ENCODE results near the gene MARS1.

The MARS1 gene

DNA sequence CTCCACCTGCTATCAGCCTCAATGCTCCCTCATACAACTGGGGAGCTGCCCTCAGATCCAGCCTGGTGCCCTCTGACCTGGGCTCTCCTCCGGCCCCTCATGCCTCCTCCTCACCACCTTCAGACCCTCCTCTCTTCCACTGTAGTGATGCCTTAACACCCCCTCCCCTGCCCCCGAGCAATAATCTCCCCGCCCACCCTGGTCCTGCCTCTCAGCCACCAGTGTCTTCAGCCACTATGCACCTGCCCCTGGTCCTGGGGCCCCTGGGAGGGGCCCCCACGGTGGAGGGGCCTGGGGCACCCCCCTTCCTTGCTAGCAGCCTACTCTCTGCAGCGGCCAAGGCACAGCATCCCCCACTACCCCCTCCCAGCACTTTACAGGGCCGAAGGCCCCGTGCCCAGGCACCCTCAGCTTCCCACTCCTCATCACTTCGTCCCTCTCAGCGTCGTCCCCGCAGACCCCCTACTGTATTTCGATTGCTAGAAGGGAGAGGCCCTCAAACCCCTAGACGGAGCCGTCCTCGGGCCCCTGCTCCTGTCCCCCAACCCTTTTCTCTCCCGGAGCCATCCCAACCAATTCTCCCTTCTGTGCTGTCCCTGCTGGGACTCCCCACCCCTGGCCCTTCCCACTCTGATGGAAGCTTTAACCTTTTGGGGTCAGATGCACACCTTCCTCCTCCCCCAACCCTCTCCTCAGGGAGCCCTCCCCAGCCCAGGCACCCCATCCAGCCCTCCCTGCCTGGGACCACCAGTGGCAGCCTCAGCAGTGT lies 37.9 kb downstream of the MARS1 start:
- Histone ChIP-seq H3K9ac (no peak overlapping the region), H4K20me1 (ENCODE audit: insufficient read depth) (no peaks in the 10 kb centered on the region; the same call in 1 of the 2 replicates), H2AFZ (ENCODE audit: low read depth) (no peak overlapping the region), H3K79me2 (ENCODE audit: insufficient read depth, low read depth) (peaks cover 19% of the 10 kb centered on the region), H3K4me3 (IDR thresholded peaks at IDR 0.05; ENCODE audit: insufficient read depth, low read depth, low read length) (no peak overlapping the region), H3K27ac (no peak overlapping the region; the same call in 1 of the 2 replicates), H3K36me3 (ENCODE audit: insufficient read depth) (peaks cover 4% of the 10 kb centered on the region; the same call in 1 of the 2 replicates), H3K27me3 (ENCODE audit: insufficient read depth, low read depth) (no peaks in the 10 kb centered on the region), H3K4me2 (no peak overlapping the region), H3K4me1 (ENCODE audit: low read depth, poor library complexity, severe bottlenecking) (peaks cover 38% of the 10 kb centered on the region)
- TF ChIP-seq, protein P1, sequence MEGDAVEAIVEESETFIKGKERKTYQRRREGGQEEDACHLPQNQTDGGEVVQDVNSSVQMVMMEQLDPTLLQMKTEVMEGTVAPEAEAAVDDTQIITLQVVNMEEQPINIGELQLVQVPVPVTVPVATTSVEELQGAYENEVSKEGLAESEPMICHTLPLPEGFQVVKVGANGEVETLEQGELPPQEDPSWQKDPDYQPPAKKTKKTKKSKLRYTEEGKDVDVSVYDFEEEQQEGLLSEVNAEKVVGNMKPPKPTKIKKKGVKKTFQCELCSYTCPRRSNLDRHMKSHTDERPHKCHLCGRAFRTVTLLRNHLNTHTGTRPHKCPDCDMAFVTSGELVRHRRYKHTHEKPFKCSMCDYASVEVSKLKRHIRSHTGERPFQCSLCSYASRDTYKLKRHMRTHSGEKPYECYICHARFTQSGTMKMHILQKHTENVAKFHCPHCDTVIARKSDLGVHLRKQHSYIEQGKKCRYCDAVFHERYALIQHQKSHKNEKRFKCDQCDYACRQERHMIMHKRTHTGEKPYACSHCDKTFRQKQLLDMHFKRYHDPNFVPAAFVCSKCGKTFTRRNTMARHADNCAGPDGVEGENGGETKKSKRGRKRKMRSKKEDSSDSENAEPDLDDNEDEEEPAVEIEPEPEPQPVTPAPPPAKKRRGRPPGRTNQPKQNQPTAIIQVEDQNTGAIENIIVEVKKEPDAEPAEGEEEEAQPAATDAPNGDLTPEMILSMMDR (conservative IDR thresholded peaks at IDR 0.05; ENCODE audit: low read depth, low read length), result no peak

DNA sequence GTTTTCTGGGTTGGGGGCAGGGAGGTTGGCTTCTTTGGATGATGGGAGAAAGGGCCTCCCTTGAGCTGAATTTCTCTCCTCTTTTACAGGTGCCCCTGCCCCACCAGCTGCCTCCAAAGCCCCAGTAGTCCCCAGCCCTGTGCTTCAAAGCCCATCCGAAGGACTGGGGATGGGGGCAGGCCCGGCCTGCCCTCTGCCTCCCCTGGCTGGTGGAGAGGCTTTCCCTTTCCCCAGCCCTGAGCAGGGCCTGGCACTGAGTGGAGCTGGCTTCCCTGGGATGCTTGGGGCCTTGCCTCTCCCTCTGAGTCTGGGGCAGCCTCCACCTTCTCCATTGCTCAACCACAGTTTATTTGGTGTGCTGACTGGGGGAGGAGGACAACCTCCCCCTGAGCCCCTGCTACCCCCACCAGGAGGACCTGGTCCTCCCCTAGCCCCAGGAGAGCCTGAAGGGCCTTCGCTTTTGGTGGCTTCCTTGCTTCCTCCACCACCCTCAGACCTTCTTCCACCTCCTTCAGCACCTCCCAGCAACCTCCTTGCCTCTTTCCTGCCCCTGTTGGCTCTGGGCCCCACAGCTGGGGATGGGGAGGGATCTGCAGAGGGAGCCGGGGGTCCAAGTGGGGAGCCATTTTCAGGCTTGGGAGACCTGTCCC lies 38.7 kb downstream of the MARS1 start:
- TF ChIP-seq, protein P1 (conservative IDR thresholded peaks at IDR 0.05; ENCODE audit: low read depth, low read length), result no peak
- H2AFZ ChIP-seq (ENCODE audit: low read depth), result no peak overlapping the region
- no peaks in the 10 kb centered on the region; the same call in 1 of the 2 replicates for H4K20me1 ChIP-seq (ENCODE audit: insufficient read depth)
- H3K4me2 ChIP-seq, result no peak overlapping the region
- H3K27ac ChIP-seq, result no peak overlapping the region; the same call in 1 of the 2 replicates
- H3K79me2 ChIP-seq (ENCODE audit: insufficient read depth, low read depth), result peaks cover 19% of the 10 kb centered on the region
- no peak overlapping the region for H3K4me3 ChIP-seq (IDR thresholded peaks at IDR 0.05; ENCODE audit: insufficient read depth, low read depth, low read length)
- no peaks in the 10 kb centered on the region for H3K27me3 ChIP-seq (ENCODE audit: insufficient read depth, low read depth)
- peaks cover 4% of the 10 kb centered on the region; the same call in 1 of the 2 replicates for H3K36me3 ChIP-seq (ENCODE audit: insufficient read depth)
- no peak overlapping the region for H3K9ac ChIP-seq
- peaks cover 30% of the 10 kb centered on the region for H3K4me1 ChIP-seq (ENCODE audit: low read depth, poor library complexity, severe bottlenecking)

DNA sequence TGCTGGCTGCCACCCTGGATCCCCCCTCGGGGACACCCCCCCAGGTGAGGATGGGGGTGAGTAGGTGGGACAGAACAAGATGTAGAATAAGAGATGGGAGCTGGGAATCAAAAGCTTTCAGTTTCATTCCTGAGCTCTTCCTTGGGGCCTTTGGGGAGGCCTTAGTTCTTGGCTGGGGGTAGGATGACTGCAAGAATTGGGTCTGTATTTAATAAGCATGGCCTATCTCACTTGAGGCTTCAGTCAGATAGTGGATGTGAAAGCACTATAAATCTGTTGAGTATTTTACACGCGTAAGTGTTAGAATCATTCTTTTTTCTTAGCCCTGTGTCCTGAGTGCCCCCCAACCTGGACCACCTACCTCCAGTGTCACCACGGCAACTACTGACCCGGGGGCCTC lies 39.3 kb downstream of the MARS1 start:
- no peaks in the 10 kb centered on the region for H3K27me3 ChIP-seq (ENCODE audit: insufficient read depth, low read depth)
- H3K4me1 ChIP-seq (ENCODE audit: low read depth, poor library complexity, severe bottlenecking), result peaks cover 24% of the 10 kb centered on the region
- no peak overlapping the region for H3K4me2 ChIP-seq
- H2AFZ ChIP-seq (ENCODE audit: low read depth), result no peak overlapping the region
- peaks cover 19% of the 10 kb centered on the region for H3K79me2 ChIP-seq (ENCODE audit: insufficient read depth, low read depth)
- H3K4me3 ChIP-seq (IDR thresholded peaks at IDR 0.05; ENCODE audit: insufficient read depth, low read depth, low read length), result no peak overlapping the region
- TF ChIP-seq, protein P1 (conservative IDR thresholded peaks at IDR 0.05; ENCODE audit: low read depth, low read length), result no peak
- no peak overlapping the region for H3K27ac ChIP-seq
- no peaks in the 10 kb centered on the region; the same call in 1 of the 2 replicates for H4K20me1 ChIP-seq (ENCODE audit: insufficient read depth)
- H3K9ac ChIP-seq, result no peak overlapping the region
- peaks cover 4% of the 10 kb centered on the region; the same call in 1 of the 2 replicates for H3K36me3 ChIP-seq (ENCODE audit: insufficient read depth)

DNA sequence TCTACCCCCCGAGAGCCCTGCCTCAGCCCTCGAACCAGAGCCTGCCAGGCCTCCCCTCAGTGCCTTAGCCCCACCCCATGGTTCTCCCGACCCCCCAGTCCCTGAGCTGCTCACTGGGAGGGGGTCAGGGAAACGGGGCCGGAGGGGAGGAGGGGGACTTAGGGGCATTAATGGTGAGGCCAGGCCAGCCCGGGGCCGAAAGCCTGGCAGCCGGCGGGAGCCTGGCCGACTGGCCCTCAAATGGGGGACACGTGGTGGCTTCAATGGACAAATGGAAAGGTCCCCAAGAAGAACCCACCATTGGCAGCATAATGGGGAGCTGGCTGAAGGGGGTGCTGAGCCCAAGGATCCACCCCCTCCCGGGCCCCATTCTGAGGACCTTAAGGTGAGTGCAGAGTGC lies 40.3 kb downstream of the MARS1 start:
- peaks cover 4% of the 10 kb centered on the region; the same call in 1 of the 2 replicates for H3K36me3 ChIP-seq (ENCODE audit: insufficient read depth)
- H3K27me3 ChIP-seq (ENCODE audit: insufficient read depth, low read depth), result no peaks in the 10 kb centered on the region
- H2AFZ ChIP-seq (ENCODE audit: low read depth), result no peak overlapping the region
- no peak overlapping the region for H3K27ac ChIP-seq
- H3K79me2 ChIP-seq (ENCODE audit: insufficient read depth, low read depth), result peaks cover 18% of the 10 kb centered on the region
- no peak overlapping the region for H3K9ac ChIP-seq
- TF ChIP-seq, protein P1 (conservative IDR thresholded peaks at IDR 0.05; ENCODE audit: low read depth, low read length), result no peak
- H3K4me3 ChIP-seq (IDR thresholded peaks at IDR 0.05; ENCODE audit: insufficient read depth, low read depth, low read length), result no peak overlapping the region
- no peak overlapping the region for H3K4me2 ChIP-seq
- H4K20me1 ChIP-seq (ENCODE audit: insufficient read depth), result no peaks in the 10 kb centered on the region; the same call in 1 of the 2 replicates
- H3K4me1 ChIP-seq (ENCODE audit: low read depth, poor library complexity, severe bottlenecking), result peaks cover 22% of the 10 kb centered on the region
